ENCODE data around the gene NRAP. TPM values are rescaled to one million over a fixed set of nuclear protein-coding genes. Genes with fewer than 3 reads are reported as not detected.

Gene NRAP
- total and polyA plus RNA-seq, 2 experiments from 2014 or later, result not detected

DNA sequence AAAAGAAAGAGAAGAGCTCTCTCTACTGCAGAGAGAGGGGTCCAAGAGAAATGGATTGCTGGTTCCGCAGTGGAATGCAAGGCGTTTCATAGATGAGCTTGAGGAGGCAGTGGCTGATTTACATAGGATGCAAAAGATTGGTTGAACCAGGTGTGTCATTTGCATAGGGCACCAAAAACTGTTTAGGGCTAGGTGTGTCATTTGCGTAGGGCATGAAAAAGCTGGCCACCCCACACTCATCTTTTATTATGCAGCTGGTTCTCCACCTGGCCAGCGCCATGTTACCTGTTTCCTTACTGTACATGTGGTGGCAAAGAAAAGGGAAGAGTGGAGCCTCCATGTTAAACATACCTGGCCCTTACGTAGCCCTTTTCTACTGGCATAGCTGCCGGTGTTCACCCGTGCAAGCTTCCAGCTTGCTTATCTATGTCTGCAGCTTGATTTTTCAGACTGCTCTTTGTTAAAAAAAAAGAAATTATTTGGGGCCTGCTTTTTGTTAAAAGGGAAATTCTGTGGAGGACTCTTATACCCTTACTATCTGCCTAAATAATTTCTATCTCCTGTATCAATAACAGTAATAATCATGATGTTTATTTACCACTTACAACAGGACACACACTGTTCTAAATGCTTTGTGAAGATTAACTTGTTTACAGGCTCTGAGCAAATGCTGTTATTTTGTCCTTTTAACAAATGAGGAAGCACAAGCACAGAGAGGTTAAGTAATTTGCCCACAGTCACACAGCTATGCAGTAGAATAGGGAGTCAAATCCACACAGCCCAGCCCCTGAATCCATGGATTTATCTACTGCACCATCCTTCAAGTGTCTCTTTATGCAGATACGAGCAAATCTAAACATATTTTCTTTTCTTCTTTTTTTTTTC lies 49.2 kb upstream of the NRAP start:
- H3K27me3 Mint-ChIP-seq (ENCODE audit: insufficient read depth, low read depth, poor library complexity), result peaks cover 4% of the 10 kb centered on the region
- DNase-seq (ENCODE audit: low spot score), result peak; percentile 80
- 0 out of 2 replicates have a peak overlapping the region, but pooled peaks have one; percentile 19 for H3K27ac Mint-ChIP-seq
- no peaks in the 10 kb centered on the region for H3K79me2 ChIP-seq (replicated peaks; ENCODE audit: insufficient read depth)
- TF ChIP-seq EZH2phosphoT487 (IDR thresholded peaks at IDR 0.05; ENCODE audit: unreplicated experiment), result no peak
- TF ChIP-seq ZNF462 (CRISPR knock-in tag; IDR thresholded peaks at IDR 0.05), result no peak
- TF ChIP-seq CTCF (conservative IDR thresholded peaks at IDR 0.05; ENCODE audit: low read depth in 2 of 2), result no peak
- no peak for TF ChIP-seq REST (IDR thresholded peaks at IDR 0.05; ENCODE audit: unreplicated experiment)
- no peak for TF ChIP-seq ETS1 (IDR thresholded peaks at IDR 0.05)
- TF ChIP-seq POLR2AphosphoS5 (IDR thresholded peaks at IDR 0.05; ENCODE audit: low read depth), result no peak
- no peak for TF ChIP-seq EZH2 (IDR thresholded peaks at IDR 0.05; ENCODE audit: low read depth, unreplicated experiment)
- TF ChIP-seq ZNF114 (CRISPR knock-in tag; IDR thresholded peaks at IDR 0.05), result no peak
- no peak for TF ChIP-seq CREB1 (CRISPR knock-in tag; IDR thresholded peaks at IDR 0.05; ENCODE audit: low read depth)
- no peak for TF ChIP-seq ZNF331 (CRISPR knock-in tag; IDR thresholded peaks at IDR 0.05; ENCODE audit: low read depth)
- no peak for TF ChIP-seq JUNB (IDR thresholded peaks at IDR 0.05; ENCODE audit: unreplicated experiment)
- no peak for TF ChIP-seq NANOG (IDR thresholded peaks at IDR 0.05; ENCODE audit: borderline replicate concordance)
- TF ChIP-seq STAT1 (IDR thresholded peaks at IDR 0.05; ENCODE audit: unreplicated experiment), result no peak
- peak; percentile 93 for ATAC-seq
- H2AFZ ChIP-seq, result no peak overlapping the region
- H3K36me3 Mint-ChIP-seq (ENCODE audit: low read depth), result peaks cover 3% of the 10 kb centered on the region; the same call in 1 of the 3 replicates
- H3K4me2 ChIP-seq, result no peak overlapping the region
- H3K36me3 ChIP-seq (ENCODE audit: insufficient read depth), result no peaks in the 10 kb centered on the region
- no peaks in the 10 kb centered on the region; the same call in 2 of the 3 replicates for H3K9me3 Mint-ChIP-seq
- H3K4me1 Mint-ChIP-seq, result peaks cover 52% of the 10 kb centered on the region
- 0 out of 2 replicates have a peak overlapping the region, but pooled peaks have one; percentile 12 for H3K27ac ChIP-seq (ENCODE audit: low read depth)
- no peak overlapping the region for H3K4me3 ChIP-seq
- no peaks in the 10 kb centered on the region for H3K27me3 ChIP-seq (ENCODE audit: insufficient read depth)
- no peaks in the 10 kb centered on the region for H3F3A ChIP-seq (replicated peaks; ENCODE audit: low read depth)
- H4K20me1 ChIP-seq (replicated peaks; ENCODE audit: insufficient read depth), result no peaks in the 10 kb centered on the region
- H3K9me2 ChIP-seq (ENCODE audit: insufficient read depth), result no peaks in the 10 kb centered on the region
- H3K4me3 Mint-ChIP-seq, result peak overlapping the region; percentile 10; the same call in 1 of the 3 replicates
- peaks cover 31% of the 10 kb centered on the region for H3K4me1 ChIP-seq (ENCODE audit: insufficient read depth)

Data from GM23338 (cell line).